Neutrophil (primary cell): ENCODE results near the gene STARD5.

Experiments
- H3K27ac ChIP-seq: fragments of 200-600 bp; sonication (generic); 2 replicates; pipeline ENCODE4 v1.5.1; 2016; ENCODE audit warnings: mild to moderate bottlenecking, moderate library complexity
- H3K27me3 ChIP-seq: fragments of 200-600 bp; sonication (generic); 2 replicates; pipeline ENCODE4 v1.6.0; 2016; ENCODE audit warnings: mild to moderate bottlenecking
- H3K36me3 ChIP-seq: fragments of 200-600 bp; sonication (generic); 2 replicates; pipeline ENCODE4 v1.5.1; 2017
- H3K4me1 ChIP-seq, 2 experiments: fragments of 200-600 bp in 1 of 2; sonication (generic) in 1 of 2; 1 replicate in 1 of 2; 2 replicates in 1 of 2; pipeline versions ENCODE4 v1.5.1 to v1.6.1; 2013 to 2016; ENCODE audit warnings: low read depth in 1 of 2, low read length in 1 of 2, mild to moderate bottlenecking in 1 of 2, moderate library complexity in 1 of 2; ENCODE audit not compliant: control insufficient read depth in 1 of 2, insufficient read depth in 1 of 2
- H3K4me3 ChIP-seq, 2 experiments: fragments of 200-600 bp in 1 of 2; sonication (generic) in 1 of 2; 1 replicate in 1 of 2; 2 replicates in 1 of 2; pipeline ENCODE4 v1.5.1; 2013 to 2016; ENCODE audit warnings: low read depth in 1 of 2, low read length in 1 of 2, mild to moderate bottlenecking in 1 of 2, moderate library complexity in 1 of 2
- H3K9me3 ChIP-seq: fragments of 200-600 bp; sonication (generic); 2 replicates; pipeline ENCODE4 v1.5.1; 2016
- CTCF ChIP-seq: fragments of 200-600 bp; sonication (generic); IDR thresholded peaks from 2 replicates; pipeline ENCODE4 v1.5.1; 2016; ENCODE audit warnings: antibody characterized with exemption

The STARD5 gene

GRCh38 chr15:81281456-81281735 is 42.5 kb downstream of the STARD5 start:
- H3K27me3 ChIP-seq = no peaks in the 10 kb centered on the region

GRCh38 chr15:81280696-81281455 is 43.1 kb downstream of the STARD5 start:
- H3K27me3 ChIP-seq = no peaks in the 10 kb centered on the region
- H3K36me3 ChIP-seq = no peaks in the 10 kb centered on the region
- no peak overlapping the region for H3K4me3 ChIP-seq
- peaks cover 14 to 19% of the 10 kb centered on the region in 2 experiments for H3K4me1 ChIP-seq
- H3K27ac ChIP-seq = no peak overlapping the region
- no peaks in the 10 kb centered on the region for H3K9me3 ChIP-seq
- TF ChIP-seq CTCF = no peak

More at GRCh38 chr15:81281456-81281735, 42.5 kb downstream of the STARD5 start:
- no peak overlapping the region for H3K4me3 ChIP-seq
- peaks cover 19 to 25% of the 10 kb centered on the region in 2 experiments for H3K4me1 ChIP-seq
- TF ChIP-seq CTCF = no peak
- no peaks in the 10 kb centered on the region for H3K36me3 ChIP-seq
- H3K27ac ChIP-seq = no peak overlapping the region
- no peaks in the 10 kb centered on the region for H3K9me3 ChIP-seq

- no peaks in the 10 kb centered on the region for H3K27me3 ChIP-seq
- no peak overlapping the region for H3K4me3 ChIP-seq
- H3K36me3 ChIP-seq = no peaks in the 10 kb centered on the region
- peaks cover 9% of the 10 kb centered on the region in 2 experiments for H3K4me1 ChIP-seq
- no peak overlapping the region for H3K27ac ChIP-seq
- TF ChIP-seq CTCF = no peak
- H3K9me3 ChIP-seq = no peaks in the 10 kb centered on the region
Observed at GRCh38 chr15:81279621-81280485, 44.1 kb downstream of the STARD5 start.

- no peaks in the 10 kb centered on the region for H3K4me1 ChIP-seq
- no peak for TF ChIP-seq CTCF
- no peaks in the 10 kb centered on the region for H3K27me3 ChIP-seq
- H3K27ac ChIP-seq = no peak overlapping the region
- H3K4me3 ChIP-seq = no peak overlapping the region
- no peaks in the 10 kb centered on the region for H3K9me3 ChIP-seq
- H3K36me3 ChIP-seq = no peaks in the 10 kb centered on the region
Observed at GRCh38 chr15:81278306-81279029, 45.5 kb downstream of the STARD5 start.

GRCh38 chr15:81277851-81278250 is 46.1 kb downstream of the STARD5 start:
- Histone ChIP-seq H3K27me3 (no peaks in the 10 kb centered on the region), H3K36me3 (no peaks in the 10 kb centered on the region), H3K27ac (no peak overlapping the region), H3K4me1 (no peaks in the 10 kb centered on the region), H3K4me3 (no peak overlapping the region), H3K9me3 (no peaks in the 10 kb centered on the region)
- TF ChIP-seq CTCF = no peak
